HG02885 (cell line): ENCODE measurements around the gene HINT2.
A peak's percentile ranks its signal among the peaks of the same experiment; 100 is the strongest.

ENCODE experiments used
- ATAC-seq: cut with Tn5 transposase; IDR thresholded peaks from one replicate; pipeline ENCODE4 v1.9.1; 2021; ENCODE audit warnings: mild to moderate bottlenecking; ENCODE audit not compliant: unreplicated experiment, poor library complexity

The HINT2 gene

DNA sequence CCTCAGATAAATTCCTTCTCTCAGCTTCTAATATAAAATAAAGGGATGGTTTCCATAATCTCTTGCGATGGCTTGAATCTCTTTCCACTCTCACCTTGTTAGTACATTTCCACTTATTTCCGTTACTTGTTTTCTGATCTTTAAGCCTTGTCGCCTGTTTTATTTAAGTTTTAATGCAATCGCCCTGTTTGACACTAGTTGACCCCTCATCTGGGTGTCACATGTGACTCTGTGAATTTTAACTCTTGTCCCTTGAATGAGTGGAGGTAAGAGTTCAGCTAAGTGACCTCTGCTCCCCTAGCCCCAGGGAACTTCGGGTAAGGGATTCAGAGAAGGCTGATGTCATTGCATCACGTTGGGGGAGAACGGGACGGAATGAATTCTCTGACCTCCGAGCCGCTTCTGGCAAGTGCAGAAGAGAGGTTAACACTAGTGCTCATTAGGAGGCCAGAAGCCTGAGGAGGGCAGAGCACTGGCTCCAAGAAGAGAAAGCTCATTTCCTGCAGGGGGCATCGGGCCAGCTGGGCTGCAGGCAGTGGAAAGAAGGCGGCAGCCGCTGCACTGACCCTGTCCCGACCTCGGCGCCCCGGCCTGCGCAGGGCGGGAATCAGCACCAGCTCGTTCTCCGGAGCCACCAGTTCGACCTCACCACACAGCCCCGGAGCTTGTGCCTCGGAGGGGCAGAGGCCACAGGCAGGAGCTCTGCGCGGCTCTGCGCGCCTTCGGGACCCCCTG is 569 bp downstream of the HINT2 start:
- ATAC-seq, result peak; percentile 24

DNA sequence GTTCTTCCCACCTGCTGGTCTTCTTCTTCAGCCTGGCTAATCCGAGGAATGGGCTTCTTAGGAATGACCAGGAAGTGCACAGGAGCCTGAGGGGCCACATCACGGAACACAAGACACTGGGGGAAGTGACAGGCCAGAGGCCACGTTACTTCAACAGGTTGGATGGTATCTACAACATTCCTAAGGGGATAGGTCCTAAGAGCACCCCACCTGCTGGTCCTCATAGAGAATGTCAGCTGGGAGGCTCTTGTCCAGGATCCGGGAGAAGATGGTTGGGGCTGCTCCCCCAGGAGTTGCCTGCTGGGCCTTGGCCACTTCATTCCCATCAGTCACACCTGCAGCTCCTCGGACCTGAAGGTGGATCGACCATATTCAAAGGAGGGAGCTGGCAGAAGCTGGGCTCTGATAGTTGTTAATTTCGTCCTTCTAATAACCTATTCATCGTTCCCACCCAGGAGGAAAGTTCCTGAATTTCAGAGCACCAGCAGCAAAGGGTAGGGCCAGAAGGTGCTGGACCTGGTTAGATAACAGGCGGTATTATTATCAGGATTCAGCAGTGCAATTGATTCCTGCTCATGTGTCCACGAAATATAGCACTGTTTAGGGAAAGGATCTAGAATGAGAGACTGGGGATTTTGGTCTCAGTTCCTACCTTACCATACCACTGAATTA is 1.3 kb downstream of the HINT2 start:
- ATAC-seq, result no peak

DNA sequence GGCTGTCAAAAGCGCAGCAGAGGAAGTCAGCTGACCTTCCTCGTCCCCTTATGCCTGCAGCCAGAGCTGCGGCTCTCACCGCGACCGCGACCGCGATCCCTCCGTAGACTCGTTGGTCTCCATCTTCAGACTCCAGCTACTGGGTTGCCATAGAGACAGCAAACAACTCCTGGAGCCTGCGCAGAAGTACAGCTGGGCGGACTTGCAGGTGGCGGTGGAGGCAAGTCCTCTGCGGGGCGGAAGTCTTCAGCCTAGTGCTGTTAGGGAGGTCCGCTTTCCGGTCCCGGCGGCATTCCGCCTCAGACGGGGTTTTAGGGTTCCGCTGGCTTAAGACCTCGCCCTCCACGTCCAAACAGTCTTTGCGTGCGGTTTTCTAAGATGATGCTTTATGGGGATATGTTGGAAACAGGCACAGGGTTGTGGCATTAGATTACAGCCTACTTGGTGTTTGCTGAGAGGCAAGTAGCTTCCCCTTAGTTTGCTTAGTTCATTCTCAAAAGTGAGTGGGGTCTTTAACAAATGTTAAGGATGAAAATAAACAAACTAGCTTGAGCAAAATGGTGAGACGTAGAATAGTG is 2.7 kb downstream of the HINT2 start, which contains the start of gene SPAG8:
Gene SPAG8 (minus strand): TSS at position 238 of the 578 bp plus-strand sequence. CDS start 115 bp downstream, at position 123.
- peak; percentile 65 for ATAC-seq

DNA sequence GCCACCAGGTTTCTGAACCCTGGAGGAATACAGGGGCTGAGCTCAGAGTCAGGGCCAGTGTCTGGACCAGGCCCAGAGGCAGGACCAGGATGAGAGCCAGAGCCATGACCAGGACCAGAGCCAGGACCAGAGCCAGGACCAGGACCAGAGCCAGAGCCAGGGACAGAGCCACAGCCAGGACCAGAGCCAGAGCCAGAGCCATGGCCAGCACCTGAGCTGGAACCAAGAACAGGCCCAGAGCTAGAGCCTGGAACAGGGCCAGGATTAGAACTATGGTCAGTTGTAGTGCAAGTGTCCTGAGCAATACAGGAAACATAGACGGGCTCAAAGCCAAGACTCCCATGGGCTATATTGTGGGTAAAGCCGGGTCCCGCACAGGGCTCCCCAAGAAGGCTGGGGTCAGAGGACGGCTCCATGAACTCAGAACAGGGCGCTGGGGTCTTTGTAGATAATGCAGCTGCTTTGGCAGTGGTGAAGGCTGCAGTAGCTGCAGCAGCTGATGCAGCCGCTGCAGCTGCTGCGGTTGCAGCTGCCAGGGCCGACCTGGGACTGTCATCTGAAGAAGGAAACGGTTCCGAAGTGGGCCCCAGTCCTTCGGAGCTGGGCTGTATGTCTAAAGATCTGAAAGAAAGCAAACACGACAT is 3.3 kb downstream of the HINT2 start:
- ATAC-seq, result no peak

DNA sequence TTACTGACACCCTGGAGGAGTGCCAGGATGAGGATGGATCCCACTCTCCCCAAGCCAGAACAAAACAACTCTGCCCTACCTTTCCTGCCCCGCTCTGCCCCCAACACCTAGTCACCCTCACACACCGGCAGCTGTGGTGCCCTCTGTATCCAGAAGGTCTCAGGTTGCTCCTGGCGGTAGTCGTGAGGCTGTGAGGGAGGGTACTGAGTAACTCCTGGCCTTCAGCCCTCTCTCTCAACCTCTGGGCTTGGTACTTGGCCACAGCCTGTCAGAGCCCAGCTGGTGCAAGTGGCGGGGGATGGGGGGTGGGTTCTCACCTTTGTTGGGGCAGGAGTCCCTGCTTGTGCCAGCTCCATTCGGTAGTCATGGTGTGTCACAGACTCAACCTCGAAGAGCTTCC is 4.7 kb downstream of the HINT2 start:
- ATAC-seq, result no peak

DNA sequence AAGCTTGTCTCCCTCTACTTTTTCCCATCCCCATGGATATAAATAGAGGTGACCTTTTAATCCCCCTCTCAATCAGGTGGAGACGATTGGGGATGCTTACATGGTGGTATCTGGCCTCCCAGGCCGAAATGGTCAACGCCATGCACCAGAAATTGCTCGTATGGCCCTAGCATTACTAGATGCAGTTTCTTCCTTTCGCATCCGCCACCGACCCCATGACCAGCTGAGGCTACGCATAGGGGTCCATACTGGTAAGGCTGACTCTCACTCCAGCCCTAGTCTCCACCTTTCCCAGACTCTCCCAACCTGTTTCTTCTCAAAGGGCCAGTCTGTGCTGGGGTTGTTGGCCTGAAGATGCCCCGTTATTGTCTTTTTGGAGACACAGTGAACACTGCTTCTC is 6.4 kb downstream of the HINT2 start:
- ATAC-seq, result no peak

DNA sequence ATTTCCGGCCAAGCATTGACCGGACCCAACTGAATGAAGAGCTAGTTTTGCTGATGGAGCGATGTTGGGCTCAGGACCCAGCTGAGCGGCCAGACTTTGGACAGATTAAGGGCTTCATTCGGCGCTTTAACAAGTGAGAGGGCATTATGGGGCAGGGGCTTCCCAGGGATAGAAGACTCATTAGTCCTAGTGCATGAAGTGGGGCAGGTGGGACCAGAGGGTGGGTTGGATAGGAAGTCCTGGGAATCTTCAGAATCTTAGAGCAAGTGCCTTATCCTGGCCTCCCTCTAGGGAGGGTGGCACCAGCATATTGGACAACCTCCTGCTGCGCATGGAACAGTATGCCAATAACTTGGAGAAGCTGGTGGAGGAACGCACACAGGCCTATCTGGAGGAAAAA is 8.7 kb downstream of the HINT2 start:
- ATAC-seq, result no peak

DNA sequence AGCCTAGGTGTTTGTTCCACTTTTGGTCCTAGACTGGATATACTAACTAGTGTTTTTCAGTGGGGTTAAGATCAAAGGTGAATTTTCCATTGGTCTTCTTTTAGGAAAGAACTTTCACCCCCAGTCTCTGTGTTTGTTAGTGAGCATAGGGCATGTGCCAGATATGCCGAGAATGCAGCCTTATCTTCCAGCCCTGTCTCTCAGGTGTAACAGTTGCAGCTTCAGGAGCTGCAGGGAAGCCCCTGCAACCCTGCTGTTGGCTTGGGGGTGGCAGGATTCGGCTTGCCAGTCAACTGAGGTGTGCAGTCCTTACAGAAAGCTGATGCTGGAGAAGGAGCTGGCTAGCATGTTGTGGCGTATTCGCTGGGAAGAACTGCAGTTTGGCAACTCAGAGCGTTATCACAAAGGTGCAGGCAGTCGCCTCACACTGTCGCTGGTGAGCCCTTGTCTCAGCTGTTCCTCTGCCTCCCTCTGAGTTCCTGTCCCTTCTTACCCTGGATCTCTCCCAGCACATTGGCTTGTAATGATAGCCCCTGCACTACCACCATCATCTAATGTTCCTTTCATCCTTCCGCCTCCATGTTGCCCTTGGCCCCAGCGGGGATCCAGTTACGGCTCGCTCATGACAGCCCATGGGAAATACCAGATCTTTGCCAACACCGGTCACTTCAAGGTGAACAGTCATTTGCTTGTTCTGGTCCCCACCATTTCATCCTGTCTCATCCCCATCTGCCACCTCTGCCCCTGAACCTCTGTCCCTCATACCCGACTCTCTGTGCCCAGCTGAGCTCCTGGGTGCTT is 13.3 kb downstream of the HINT2 start:
- ATAC-seq, result no peak

DNA sequence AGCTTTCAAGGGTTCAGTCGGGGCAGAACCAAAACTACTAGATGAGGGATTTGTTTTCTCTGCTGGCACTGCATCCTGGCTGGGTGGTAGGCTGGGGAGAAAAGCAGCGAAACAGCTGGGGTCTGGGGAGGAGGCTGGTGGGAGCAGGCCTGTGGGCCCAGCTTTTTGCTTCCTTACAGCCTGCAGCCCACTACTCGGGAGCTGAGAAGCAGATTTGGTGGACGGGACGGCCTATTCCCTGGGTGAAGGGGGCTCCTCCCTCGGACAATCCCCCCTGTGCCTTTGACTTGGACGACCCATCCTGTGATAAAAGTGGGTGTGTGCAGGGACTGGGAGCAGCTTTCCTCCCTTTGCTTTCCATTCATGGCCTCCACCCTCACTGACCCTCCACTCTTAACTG is 14.3 kb downstream of the HINT2 start:
- no peak for ATAC-seq

DNA sequence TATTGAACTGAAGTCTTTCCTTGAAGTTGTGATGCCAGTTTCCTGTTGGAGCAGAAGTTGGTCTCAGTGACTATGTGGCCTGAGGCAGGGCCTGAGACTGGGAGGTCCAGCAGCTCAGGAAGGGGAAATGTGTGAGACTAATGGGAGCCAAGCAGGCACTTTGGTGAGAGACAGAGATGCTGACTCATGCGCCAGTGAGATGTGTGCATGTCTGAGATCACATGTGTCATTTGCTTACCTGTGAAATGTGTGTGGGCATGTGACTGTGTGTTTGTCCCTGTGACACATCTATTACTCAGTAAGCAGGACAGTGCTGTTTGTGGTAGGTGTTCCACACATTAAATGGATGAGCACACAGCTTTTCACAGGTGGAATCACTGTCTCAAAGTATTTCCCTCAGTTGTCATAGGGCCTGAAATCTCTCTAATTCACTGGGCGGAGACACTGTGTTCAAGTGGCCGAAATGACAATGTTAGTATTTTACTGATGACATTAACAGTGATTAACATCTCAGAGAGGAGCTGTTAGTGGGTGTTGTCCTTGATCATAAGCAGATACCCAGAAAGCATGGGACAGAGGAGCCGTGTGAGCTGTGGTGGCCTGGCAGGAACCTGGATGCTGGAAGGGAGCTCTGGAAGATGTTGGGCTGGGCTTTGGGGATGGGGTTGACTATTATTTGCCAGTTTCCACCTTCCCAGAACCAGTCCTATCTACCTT is 16.0 kb downstream of the HINT2 start:
- ATAC-seq, result no peak

DNA sequence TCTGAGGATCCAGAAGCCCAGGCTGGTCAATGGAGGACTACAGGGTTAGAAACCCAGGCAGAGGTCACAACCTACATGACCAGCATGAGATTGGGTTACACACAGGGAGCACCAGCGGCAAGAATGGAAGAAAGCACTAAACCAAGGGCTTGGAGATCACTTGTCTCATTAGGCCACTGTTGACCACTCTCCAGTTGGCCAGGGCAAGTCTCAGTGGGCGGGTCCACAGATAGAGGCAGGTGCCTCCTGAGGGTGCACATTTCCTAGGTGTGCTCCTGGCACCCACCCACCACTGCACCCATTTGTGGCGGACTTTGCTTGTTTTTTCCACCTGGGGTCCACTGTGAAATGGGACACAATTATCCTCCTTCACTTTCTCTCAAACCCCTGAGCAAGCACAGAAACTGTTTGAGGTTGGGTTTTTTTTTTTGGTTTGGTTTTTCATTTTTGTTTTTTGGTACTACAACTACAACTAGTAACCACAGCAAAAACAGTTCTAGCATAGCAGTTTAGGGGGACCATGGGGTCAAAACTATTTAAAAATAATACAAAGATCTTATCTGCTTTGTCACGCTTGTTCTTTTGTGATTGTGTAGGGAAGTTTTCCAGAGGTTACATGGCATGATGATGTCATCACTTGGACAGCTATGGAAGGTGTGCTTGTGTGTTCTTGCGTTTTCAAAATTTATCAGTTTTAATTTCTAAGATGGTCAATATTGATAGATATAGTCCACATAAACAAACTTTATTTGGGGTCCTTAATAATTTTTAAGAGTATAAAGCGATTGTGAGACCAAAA is 17.3 kb downstream of the HINT2 start:
- no peak for ATAC-seq

DNA sequence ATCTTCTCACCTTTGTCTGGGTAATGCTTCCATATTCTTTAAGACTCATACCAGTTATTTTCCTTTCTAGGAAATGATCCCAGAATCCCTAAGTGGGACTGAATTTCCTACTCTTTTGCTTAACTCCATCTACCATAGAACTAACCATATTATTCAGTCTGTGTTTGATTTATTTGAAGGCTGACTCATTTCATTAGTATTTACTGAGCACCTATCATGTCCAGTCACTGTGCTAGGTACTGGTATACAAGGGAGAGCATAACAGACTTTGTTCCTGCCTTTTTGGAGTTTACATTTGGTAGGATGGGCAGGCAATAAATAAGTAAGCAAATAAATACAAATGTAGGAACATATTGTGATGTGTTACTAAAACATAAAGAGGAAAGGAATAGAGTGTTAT is 19.1 kb downstream of the HINT2 start:
- no peak for ATAC-seq

DNA sequence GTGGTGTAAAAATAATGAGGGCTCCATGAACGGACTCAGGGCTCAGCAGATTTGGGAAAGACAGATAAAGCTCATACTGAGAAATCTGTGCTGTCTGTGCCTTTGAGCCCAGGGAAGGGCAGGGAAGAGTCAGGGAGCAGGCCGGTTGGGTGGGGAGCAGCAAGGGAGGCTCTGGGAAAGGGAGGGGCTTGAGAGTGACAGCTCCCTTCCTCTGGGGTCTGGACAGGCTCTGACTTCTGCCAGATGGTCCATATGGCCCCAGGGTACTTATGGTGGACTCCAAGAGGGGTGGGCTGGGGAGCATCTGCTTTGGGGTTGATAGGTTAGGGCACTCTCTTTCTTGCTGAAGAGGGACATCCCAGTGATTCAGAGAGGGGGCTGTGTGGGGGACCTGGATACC is 21.4 kb downstream of the HINT2 start:
- no peak for ATAC-seq

DNA sequence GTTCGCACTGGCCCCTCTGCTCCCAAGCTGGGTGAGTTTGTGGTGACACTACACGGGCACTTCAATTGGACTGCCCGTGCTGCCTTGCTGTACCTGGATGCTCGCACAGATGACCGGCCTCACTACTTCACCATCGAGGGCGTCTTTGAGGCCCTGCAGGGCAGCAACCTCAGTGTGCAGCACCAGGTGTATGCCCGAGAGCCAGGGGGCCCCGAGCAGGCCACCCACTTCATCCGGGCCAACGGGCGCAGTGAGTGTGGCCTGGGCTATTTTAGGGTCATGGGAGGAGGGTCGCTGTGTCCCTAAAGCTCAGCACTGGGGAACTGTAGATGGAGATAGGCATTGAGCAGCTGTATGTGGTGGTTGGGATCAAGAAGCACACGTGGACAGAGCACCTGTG is 22.0 kb downstream of the HINT2 start:
- no peak for ATAC-seq

DNA sequence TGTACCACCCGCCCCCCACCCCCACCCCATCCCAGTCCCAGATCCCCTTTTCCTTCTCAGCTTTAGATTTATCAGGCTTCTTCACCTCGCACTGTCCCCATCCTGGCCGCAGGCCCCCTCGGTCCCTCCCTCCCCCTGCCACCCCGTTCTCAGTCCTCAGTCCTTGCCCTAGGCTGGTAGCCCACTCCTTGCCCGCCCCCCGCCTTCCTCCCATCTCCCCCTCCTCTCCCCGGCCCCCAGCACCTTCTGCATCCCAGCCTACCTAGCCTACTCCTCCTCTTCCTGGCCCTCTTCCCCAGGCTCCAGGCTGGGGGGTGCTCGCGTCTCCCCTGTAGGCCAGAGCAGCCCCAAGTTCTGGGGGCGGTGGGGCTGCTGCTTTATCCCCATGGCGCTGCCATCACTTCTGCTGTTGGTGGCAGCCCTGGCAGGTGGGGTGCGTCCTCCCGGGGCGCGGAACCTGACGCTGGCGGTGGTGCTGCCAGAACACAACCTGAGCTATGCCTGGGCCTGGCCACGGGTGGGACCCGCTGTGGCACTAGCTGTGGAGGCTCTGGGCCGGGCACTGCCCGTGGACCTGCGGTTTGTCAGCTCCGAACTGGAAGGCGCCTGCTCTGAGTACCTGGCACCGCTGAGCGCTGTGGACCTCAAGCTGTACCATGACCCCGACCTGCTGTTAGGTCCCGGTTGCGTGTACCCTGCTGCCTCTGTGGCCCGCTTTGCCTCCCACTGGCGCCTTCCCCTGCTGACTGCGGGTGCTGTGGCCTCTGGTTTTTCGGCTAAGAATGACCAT is 22.6 kb downstream of the HINT2 start:
- ATAC-seq, result no peak

DNA sequence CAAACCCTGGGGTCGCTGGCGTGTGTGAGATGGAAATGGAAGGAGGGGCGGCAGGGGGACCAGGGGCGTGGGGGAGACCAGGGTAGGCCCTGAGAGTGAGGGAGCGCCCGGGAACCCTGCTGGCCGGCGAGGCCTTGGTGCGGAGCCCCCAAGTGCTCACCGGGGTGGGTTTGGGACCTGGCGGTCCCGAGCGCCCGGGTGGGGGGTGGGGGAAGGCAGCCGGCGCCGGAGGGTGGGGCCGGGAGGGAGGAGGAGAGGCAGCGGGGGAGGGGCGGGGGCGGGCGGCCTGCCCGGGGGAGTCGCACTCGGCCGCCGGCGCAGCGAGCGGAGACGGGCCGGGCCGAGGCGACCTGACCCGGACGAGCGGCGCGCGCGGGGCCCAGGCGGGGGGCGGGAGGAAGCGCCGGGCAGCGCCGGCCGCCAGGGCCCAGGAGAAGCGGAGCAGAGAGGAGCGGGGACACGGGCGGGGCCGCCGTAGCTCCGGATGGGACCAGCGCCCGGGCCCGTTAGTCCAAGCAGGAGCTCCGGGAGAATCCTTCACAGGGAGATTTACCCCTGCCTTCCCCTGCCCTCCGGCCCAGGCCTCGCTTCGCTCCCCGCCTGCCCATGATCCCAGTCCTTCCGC is 23.4 kb downstream of the HINT2 start, which contains the start of gene NPR2:
Gene NPR2 (plus strand): TSS at position 295 of the 625 bp plus-strand sequence. CDS start 818 bp downstream, outside the sequence.
- ATAC-seq, result no peak
